ENCODE results near the gene GPX3. TPM values are rescaled to one million over a fixed set of nuclear protein-coding genes. Genes with fewer than 3 reads are reported as not detected.

Gene GPX3
- total RNA-seq, 6 donors from 2014 or later = 876 to 1,536 (median 1,027) TPM

GRCh38 chr5:151016700-151017099 is 3.7 kb upstream of the GPX3 start:
- H3K27me3 ChIP-seq = no peaks in the 10 kb centered on the region
- H3K4me3 ChIP-seq = no peak overlapping the region
- no peaks in the 10 kb centered on the region for H3K9me3 ChIP-seq
- no peaks in the 10 kb centered on the region for H3K36me3 ChIP-seq
- peak overlapping the region in 2 of 4 donors; percentile 35 to 68 for H3K27ac ChIP-seq
- H3K4me1 ChIP-seq = peaks cover 20 to 51% (median 32%) of the 10 kb centered on the region in 4 donors
- peak in 1 of 2 donors; percentile 70 for ATAC-seq (ENCODE audit: low FRiP score in 2 of 2)
- peak in 1 of 2 donors; percentile 77 for DNase-seq
- TF ChIP-seq CTCF (IDR thresholded peaks at IDR 0.05) = no peak
- no peak for TF ChIP-seq POLR2A (IDR thresholded peaks at IDR 0.05)
- TF ChIP-seq EP300 (IDR thresholded peaks at IDR 0.05) = peak in 1 of 4 donors; percentile 13
- TF ChIP-seq POLR2AphosphoS5 (IDR thresholded peaks at IDR 0.05) = peak; percentile 32 to 39
- WGBS, 2 donors = 45 to 52% methylated on average over 5 of the region's 5 CpGs

GRCh38 chr5:151017897-151018296 is 2.5 kb upstream of the GPX3 start:
- H3K9me3 ChIP-seq = no peaks in the 10 kb centered on the region
- peak overlapping the region in 3 of 4 donors; percentile 6 to 93 (median 11) for H3K27ac ChIP-seq
- TF ChIP-seq EP300 (IDR thresholded peaks at IDR 0.05) = no peak
- TF ChIP-seq POLR2AphosphoS5 (IDR thresholded peaks at IDR 0.05) = no peak
- no peak for TF ChIP-seq CTCF (IDR thresholded peaks at IDR 0.05)
- no peak for TF ChIP-seq POLR2A (IDR thresholded peaks at IDR 0.05)
- DNase-seq (no peak), ATAC-seq (ENCODE audit: low FRiP score in 2 of 2) (no peak)
- 59 to 71% methylated on average over 2 of the region's 2 CpGs for WGBS, 2 donors
- H3K4me3 ChIP-seq = no peak overlapping the region
- H3K4me1 ChIP-seq = peaks cover 23 to 62% (median 32%) of the 10 kb centered on the region in 4 donors
- no peaks in the 10 kb centered on the region for H3K27me3 ChIP-seq
- H3K36me3 ChIP-seq = peaks cover 0 to 8% (median 2%) of the 10 kb centered on the region in 4 donors

GRCh38 chr5:151018846-151019245 is 1.5 kb upstream of the GPX3 start:
- 64 to 65% methylated on average over 2 of the region's 2 CpGs for WGBS, 2 donors
- no peak for ATAC-seq (ENCODE audit: low FRiP score in 2 of 2)
- peak overlapping the region in 2 of 4 donors; percentile 93 to 98 for H3K27ac ChIP-seq
- no peak overlapping the region for H3K4me3 ChIP-seq
- H3K4me1 ChIP-seq = peaks cover 29 to 72% (median 37%) of the 10 kb centered on the region in 4 donors
- H3K9me3 ChIP-seq = no peaks in the 10 kb centered on the region
- no peak for DNase-seq
- H3K36me3 ChIP-seq = peaks cover 0 to 16% (median 2%) of the 10 kb centered on the region in 4 donors
- no peaks in the 10 kb centered on the region for H3K27me3 ChIP-seq
- TF ChIP-seq EP300 (IDR thresholded peaks at IDR 0.05) (no peak), POLR2A (IDR thresholded peaks at IDR 0.05) (no peak), POLR2AphosphoS5 (IDR thresholded peaks at IDR 0.05) (no peak), CTCF (IDR thresholded peaks at IDR 0.05) (no peak)

DNA sequence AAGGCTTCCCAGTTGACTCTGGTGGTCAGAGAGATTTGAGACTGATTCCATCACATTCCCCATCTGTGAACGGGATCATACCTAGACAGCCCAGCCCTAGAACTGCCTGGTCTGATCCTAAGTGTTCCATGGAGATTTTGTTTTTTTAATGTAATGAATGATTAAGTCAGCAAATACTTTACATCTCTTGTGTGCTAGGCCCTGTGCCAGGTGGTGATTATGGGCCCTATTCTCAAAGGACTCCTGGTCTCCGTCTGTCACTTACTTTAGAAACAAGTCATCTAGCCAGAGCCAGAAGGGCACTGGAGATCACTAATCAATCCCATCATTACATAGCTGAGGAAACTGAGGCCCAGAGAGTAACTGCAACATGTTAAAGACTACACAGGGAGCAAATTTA is 1.1 kb upstream of the GPX3 start:
- Histone ChIP-seq H3K4me3 (no peak overlapping the region), H3K9me3 (no peaks in the 10 kb centered on the region), H3K4me1 (peaks cover 29 to 76% (median 40%) of the 10 kb centered on the region in 4 donors), H3K36me3 (peaks cover 0 to 21% (median 2%) of the 10 kb centered on the region in 4 donors), H3K27me3 (no peaks in the 10 kb centered on the region), H3K27ac (peak overlapping the region in 3 of 4 donors; percentile 93 to 98 (median 98))
- DNase-seq (no peak), ATAC-seq (ENCODE audit: low FRiP score in 2 of 2) (no peak)
- TF ChIP-seq POLR2A (IDR thresholded peaks at IDR 0.05) = no peak
- no peak for TF ChIP-seq CTCF (IDR thresholded peaks at IDR 0.05)
- WGBS, 2 donors = 74 to 77% methylated on average over 2 of the region's 2 CpGs

DNA sequence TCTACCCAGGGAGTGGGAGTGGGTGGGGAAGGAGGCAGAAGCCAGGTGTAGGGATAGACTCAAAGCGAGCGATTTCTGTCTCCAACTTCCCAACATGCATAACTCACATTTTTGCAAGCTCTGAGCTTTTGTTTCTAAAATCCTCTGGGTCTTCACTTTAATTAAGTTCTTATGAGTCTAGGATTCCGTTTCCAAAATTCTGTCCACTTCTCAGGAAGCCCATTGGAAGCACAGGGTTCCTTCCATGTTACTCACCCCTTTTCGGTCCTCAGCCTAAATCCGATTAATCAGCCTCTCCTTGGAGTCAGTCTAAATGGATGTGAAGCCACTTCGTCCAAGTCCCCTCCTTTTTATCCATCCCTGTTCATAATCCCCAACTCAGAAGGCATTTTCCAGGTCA is 1.4 kb downstream of the GPX3 start:
- ATAC-seq (ENCODE audit: low FRiP score in 2 of 2) (no peak), DNase-seq (no peak)
- H3K4me1 ChIP-seq = peaks cover 45 to 77% (median 51%) of the 10 kb centered on the region in 4 donors
- peaks cover 2 to 45% (median 13%) of the 10 kb centered on the region in 4 donors for H3K36me3 ChIP-seq
- peak overlapping the region; percentile 69 to 88 (median 83) for H3K4me3 ChIP-seq
- no peaks in the 10 kb centered on the region for H3K27me3 ChIP-seq
- no peak for TF ChIP-seq POLR2A (IDR thresholded peaks at IDR 0.05)
- no peak for TF ChIP-seq POLR2AphosphoS5 (IDR thresholded peaks at IDR 0.05)
- TF ChIP-seq CTCF (IDR thresholded peaks at IDR 0.05) = no peak
- TF ChIP-seq EP300 (IDR thresholded peaks at IDR 0.05) = no peak
- 62 to 73% methylated on average over 6 of the region's 6 CpGs for WGBS, 2 donors
- H3K27ac ChIP-seq = peak overlapping the region; percentile 88 to 98 (median 96)
- no peaks in the 10 kb centered on the region for H3K9me3 ChIP-seq

Data from upper lobe of left lung (tissue), 6 donors.